HG03196 (cell line): ENCODE results near the gene ZBTB6.
A peak's percentile ranks its signal among the peaks of the same experiment; 100 is the strongest.

Experiments
- ATAC-seq: cut with Tn5 transposase; IDR thresholded peaks from one replicate; pipeline ENCODE4 v1.9.1; 2021; ENCODE audit not compliant: unreplicated experiment

Gene ZBTB6, protein sequence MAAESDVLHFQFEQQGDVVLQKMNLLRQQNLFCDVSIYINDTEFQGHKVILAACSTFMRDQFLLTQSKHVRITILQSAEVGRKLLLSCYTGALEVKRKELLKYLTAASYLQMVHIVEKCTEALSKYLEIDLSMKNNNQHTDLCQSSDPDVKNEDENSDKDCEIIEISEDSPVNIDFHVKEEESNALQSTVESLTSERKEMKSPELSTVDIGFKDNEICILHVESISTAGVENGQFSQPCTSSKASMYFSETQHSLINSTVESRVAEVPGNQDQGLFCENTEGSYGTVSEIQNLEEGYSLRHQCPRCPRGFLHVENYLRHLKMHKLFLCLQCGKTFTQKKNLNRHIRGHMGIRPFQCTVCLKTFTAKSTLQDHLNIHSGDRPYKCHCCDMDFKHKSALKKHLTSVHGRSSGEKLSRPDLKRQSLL

DNA sequence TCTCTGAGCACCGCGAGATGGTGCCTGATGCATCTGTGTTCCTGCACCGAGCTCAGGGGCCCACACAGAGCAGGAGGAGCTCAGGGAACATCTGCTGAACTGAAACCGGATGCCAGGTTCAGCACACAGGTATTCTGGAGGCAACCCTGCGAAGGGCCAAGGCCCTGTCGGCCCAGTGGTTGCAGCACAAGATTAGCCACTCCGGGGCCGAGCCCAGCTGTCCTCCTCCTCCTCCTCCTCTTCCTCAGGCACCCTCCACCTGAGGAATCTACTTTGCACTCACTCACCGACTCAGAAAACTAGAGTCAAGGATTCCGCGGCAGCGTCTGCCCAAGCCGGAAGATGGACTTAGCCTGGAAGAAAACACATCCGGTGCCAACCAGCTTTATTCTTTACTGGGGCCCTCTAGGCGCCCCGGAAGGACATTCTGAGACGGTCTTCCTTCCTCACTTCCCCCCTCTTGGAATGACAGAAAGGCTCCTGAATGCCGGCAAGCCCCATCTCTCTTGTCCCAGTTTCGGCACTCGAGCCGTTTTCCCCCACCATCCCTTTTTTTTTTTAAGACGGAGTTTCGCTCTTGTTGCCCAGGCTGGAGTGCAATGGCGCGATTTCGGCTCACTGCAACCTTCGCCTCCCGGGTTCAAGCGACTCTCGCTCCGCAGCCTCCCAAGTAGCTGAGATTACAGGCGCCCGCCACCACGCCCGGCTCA is at the start of gene ZBTB6:
Gene ZBTB6 (minus strand): TSS at position 360 of the 710 bp plus-strand sequence. CDS start 1,251 bp downstream, outside the sequence.
- ATAC-seq = peak; percentile 96

DNA sequence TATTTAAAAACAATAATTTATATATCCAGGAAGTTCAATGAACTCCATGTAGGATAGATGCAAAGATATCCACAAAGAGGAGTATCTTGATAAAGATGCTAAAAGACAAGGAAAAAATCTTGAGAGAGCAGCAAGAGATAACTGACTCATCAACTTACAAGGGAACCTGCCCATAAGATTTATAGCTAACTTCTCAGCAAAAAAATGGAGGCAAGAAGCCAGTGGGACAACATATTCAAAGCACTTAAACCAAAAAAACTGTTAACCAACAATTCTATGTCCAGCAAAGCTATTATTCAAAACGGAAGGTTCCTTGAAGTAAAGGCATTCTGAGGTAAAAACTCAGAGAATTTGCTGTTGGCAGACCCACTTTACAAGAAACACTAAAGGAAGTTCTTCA is 48.0 kb upstream of the ZBTB6 start:
- no peak for ATAC-seq

DNA sequence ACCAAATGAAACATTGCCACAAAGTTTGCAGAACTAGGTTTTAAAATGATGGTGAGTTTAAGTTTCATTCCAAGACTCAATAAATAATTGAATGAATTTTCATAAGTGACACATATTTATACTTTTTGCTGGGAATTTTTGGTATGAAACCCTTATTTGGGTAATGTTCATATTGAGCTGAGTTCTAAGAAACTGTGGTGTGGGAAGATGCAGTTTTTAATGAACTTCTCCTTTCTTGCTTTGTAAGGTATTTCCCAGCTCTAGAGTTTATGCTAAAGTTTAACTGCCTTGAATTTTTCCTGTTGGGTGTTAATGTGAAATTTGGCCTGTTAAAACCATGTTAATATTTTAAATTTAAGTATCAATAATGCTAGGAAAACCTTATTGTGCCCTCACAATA is 42.8 kb upstream of the ZBTB6 start:
- no peak for ATAC-seq

DNA sequence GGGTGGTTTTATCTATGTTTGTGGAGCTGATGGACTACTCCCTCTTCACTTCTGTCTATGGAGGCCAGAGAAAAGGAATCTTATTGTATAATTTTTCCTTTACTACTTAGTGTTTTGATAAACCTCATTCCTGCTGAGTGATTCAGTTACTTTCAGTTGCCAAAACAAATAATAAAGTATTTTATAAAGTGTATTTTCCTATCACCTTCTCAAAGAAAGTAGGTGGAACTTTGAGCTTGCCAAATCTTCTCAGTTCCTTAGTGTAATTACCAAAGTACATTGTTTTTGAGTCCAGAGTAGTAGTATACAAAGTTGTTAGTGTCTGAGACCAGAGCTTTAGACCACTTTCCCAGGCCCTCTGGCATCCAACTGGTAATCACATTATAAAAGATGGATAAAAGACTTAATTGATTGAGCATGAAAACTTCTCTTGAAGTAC is 41.1 kb upstream of the ZBTB6 start:
- no peak for ATAC-seq

DNA sequence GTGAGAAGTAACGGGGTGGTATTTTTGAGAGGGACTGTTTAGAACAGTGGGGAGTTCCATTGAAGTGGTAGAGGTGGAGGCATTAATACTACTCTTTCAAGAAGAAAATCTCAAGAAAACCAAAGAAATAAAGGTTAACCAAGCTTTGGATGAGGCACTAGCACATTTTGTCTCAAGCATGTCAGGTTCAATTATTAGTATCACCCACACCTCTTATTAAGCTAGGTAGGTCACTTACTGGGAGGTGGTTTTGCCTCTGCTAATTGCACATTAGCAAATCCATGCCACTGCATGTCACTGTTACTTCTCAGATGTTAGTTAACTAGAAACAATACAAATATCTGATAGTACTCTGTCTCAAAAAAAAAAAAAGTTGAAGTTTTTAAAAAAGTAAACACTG is 37.9 kb upstream of the ZBTB6 start:
- ATAC-seq = no peak

DNA sequence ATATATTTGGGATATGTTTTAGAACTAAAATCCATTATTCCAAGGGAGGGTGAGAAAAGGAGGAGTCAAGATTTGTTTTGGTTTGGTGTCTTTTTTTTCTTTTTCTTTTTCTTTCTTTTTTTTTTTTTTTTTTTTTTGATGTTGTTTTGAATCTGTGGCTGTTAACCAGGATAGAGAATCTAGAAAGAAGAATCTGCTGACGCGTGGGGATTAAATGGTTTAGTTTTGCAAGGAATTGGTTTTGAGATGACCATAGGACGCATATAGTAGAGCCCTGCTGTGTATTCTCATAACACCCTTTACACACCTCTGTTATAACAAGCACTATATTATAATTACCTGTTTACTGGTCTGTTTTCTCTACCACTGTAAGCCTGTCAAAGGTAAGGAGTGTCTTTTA is 37.1 kb upstream of the ZBTB6 start:
- ATAC-seq = no peak

DNA sequence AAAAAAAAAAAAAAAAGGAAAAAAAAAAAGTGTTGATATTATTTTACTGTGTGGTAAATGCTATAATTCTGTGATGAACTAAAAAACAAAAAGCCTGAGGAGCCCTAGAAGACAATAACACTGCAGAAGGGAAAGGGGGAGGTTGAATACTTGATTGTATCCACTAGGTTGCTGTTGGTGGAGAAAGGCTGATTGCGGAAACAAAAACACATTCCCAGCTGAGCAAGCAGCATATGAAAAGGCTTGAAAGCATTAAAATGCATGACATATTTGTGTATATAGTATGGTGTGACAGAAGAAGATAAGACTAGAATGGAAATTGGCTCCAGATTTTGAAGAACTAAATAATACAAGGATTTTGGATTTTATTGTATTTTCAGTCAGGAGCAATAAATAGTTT is 36.6 kb upstream of the ZBTB6 start:
- no peak for ATAC-seq

DNA sequence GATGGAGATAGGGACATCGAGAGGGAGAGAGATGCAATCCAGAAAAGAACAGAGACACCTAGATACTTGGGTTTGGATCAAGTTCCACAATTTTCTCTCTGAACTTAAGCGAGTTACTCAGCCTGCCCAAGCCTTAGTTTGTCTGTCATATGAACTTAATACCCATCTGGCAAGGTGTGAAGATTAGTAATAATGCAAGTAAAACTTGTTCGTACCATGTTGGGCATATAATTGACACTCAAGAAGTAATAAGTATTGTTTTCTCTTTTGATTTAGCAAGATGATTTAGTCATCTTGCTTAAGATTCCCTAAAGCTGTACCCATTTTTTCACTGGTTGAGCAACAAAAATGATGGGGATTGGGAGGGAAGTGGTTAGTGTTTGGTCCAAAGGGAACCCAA is 35.2 kb upstream of the ZBTB6 start:
- ATAC-seq = peak; percentile 54

DNA sequence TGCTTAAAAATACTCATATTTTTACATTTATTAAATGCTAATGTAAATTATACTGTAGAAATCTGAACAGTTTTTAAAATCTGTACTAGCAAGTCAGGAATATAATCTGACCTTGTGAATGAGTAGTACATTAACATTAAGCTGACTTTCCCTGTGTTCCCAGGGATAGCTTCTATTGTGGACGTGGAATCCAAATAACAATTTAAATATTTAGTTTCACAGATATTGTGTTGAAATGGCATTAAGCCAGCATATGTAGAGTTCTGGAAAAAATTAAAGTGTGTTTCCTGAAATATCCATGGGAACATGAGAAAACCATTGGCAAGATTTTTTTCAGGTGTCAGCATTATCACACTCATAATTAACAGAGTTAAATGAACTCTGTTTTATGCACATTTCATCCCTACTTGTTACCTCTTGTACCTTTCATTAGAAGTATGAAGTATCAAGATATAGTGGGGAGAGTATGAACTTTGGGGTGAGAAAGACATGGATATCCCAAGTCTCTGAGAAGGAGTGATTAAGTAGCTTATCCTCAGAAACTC is 33.4 kb upstream of the ZBTB6 start:
- ATAC-seq = no peak

DNA sequence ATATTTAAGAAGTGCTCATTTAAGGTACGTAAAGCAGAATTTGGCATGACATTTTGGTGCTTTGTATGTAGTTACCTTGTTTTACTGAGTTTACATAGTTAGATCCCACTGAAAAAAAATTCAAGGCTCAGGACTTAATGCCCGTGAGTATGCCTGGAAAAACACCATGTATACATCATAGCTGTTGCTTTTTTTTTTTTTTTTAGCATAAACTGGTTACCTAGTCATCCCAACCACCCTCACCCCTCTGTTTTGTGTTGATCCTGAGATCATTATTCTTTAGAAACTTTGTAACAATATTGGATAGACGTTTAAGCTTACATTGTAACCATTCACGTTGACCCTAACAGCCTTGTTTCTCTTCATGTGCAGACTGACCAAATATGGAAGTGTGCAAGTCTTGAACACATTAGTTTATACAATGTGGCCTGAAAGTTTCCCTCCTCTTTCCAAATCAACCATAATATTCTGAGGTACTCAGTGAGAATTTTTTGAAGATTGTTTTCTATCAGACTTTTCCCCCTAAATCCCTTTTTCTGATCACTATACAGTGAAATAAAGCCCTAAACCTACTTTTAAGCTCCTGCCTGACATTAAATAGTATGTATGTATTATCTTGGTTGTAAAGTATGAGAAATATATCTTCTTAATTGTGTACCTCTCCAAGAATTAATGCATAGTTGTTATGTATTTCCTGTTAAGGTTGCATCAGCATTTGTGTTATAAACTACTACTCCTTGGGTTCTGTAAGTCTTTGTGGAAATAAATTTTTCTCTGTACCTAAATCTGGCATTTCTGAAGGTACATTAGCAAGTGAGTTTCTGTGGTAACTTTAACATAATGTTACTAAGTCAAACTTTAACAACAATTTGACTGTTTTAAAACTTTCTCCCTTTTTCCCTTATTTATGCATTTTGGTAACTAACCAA is 32.1 kb upstream of the ZBTB6 start:
- ATAC-seq = no peak

DNA sequence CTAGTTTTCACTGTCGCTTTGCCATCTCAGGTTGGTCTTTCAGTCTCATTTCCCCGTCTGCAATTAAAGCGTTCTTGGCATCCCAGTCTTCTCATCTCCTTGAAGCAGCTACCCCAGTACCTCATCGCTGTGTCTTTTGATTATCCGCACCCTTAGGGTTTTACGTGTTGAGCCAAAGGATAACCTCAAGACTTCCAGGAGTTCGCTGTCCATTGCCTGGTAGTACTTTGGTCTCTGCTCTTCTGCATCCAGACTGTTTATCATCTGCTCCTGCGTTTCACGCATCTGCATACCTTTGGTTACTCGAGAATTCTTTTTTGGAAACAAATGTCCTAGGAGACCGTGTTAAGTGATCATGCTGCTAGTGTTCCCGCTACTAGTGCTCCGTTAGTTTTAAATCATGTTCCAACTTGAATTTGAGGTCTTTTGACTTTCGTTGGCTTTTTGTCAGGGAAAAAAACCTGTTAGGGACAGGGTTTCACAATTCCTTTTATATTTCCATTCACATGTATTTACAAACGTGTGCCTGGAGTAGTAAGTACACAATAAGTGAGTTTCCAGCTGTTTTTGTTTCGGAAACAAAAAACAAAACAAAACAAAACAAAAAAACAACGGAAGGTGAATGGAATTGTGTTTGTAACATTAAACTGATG is 28.6 kb upstream of the ZBTB6 start:
- ATAC-seq = peak; percentile 5

DNA sequence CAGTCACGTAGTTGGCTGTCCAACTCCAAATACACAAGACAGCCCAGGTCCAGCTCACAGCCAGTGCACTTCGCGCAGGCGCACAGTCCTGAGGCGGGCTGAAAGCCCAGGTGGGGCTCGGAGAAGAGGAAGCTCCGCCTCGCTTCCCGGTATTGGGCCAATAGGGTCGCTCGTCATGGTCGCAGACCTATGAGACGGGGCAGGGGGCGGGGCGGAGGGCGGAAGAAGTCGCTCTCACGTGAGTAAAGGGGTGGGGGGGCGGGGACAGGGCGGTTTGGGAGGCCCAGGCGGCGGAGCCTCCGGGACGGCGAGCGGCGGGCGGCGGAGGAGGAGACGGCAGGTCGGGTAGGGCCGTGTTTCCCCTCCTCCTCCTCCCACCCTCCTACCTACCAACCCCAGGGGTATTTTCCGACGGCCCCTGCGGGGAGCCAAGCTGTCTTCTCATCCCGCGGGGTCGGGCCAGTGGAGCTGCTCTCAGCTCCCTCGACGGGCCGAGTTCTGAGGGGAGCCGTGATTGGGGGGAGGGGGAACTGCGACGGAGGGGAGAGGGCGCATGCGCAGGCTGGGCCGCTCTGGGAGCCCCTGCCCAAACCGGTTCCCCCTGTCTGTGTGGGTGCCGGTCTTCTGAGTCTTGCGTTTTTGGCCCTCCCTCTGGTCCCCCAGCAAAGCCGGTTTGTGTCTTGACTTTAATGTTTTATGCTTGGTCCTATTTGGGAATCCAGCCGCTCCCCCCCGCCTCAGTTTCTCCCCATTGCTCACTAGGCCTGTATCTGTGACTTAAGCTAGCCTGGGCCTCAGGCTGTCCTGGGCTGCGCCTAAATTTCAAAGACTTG is 27.8 kb upstream of the ZBTB6 start, which contains the start of gene RABGAP1:
Gene RABGAP1 (plus strand): TSS at position 272 of the 833 bp plus-strand sequence. CDS start 16,040 bp downstream, outside the sequence.
- ATAC-seq = peak; percentile 95

DNA sequence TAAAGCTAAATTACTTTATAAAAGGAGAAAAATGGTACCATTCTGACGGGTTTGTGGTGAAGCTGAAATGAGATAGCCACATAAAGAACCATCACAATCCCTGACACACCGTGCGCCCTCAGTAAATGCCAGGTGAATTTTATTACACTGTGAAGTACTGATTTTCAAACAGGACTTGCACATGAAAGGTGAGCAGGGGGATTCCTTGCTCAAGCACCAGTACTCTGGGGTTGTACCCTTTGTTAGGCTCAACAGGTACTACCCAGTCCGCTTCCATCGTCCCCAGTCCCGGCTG is 27.3 kb upstream of the ZBTB6 start:
- ATAC-seq = no peak

DNA sequence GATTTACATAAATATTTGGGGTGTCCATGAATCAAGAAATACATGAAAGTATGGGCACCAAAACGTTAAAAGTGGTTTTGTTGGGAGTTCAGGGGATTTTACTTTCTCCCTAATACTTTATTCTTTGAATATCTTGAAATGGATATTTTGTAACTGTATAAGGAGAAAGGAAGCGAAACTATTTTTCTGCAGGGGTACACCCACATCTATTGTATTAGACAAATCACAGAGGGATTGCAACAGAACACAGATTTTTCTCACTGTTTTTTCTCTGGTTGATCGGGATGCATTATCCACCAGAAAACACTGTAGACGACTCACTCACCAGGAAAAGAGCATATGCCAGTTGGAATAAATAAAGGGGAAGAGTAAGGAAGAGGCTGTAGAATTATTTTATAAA is 26.5 kb upstream of the ZBTB6 start:
- no peak for ATAC-seq

DNA sequence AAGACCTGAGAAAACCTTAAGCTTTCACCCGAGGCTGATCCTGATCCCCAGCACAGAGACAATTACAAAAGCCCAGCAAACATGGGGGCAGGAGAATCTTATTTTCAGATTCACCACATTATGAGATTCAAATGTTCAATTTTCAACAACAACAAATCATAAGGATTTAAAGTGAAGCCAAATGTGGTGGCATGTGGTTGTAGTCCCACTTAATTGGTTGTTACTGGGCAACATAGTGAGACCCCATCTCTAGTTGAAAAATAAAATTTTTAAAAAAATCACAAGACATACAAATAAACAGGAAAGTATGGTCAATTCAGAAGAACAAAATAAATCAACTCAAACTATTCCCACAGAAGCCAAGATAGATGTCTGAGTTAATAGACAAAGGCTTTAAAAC is 23.8 kb upstream of the ZBTB6 start:
- ATAC-seq = no peak

DNA sequence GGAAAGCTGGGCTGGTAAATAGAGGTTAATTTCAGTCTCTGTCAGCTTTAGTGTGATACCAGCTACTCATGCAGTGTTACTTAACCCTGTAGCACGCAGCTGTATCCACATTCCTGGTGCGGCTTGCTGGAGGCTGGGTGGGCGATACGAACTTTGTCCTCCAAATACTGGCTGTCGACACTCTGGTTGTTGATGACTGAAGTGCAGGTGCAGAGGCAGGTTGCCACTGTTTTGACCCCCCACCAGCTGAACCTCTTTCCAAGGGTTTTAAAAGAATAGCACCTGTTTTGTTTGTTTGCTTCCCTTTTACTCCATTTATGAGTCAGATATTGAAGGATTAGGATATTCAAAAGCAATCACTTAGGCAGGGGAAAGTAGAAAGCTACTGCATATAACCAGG is 23.3 kb upstream of the ZBTB6 start:
- no peak for ATAC-seq

DNA sequence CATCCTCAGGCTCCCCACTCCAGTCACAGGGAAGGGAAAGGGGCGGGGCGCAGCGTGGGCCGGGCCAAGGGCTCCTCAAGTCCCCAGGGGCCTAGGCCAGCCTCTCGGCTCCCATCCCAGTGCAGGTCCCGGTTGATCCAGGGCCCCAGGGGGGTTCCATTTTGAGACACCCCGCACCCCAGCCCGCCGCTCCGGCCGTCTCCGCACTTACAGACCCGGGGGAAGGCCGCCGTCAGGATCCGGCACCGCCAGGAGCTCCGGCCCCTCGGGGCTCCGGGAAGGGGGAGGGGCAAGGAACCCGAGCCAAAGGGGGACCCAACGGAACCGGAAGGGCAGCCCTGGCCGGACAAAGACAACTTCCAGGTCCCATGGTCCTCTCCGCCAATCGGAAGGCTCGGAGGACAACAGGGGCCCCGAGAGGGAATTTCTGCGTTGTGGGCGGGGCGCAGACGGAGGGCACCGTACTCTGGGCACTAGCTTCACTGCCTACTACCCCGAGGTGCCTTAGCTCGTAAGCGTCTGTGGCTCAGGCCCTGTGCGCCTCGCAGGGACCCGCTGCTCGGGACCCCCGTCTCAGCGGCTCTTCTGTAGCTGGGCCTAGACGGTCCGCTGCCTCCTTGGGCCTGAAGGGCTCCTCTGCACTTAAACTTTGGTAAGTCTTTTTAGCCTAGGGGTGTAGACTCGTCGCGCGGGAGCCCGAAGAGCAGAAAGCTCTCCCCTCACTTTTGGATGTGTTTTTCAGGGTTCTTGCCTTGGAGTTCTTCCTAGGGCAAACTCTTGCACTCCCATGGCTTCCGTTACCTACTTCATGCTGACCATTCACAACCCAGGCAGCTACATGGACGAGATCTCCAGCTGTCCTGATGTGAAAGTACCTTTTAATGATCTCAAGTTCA is 18.4 kb upstream of the ZBTB6 start, which contains the start of gene ZBTB26:
Gene ZBTB26 (minus strand): TSS at position 287 of the 896 bp plus-strand sequence. CDS start 11,578 bp downstream, outside the sequence.
- peak; percentile 96 for ATAC-seq

DNA sequence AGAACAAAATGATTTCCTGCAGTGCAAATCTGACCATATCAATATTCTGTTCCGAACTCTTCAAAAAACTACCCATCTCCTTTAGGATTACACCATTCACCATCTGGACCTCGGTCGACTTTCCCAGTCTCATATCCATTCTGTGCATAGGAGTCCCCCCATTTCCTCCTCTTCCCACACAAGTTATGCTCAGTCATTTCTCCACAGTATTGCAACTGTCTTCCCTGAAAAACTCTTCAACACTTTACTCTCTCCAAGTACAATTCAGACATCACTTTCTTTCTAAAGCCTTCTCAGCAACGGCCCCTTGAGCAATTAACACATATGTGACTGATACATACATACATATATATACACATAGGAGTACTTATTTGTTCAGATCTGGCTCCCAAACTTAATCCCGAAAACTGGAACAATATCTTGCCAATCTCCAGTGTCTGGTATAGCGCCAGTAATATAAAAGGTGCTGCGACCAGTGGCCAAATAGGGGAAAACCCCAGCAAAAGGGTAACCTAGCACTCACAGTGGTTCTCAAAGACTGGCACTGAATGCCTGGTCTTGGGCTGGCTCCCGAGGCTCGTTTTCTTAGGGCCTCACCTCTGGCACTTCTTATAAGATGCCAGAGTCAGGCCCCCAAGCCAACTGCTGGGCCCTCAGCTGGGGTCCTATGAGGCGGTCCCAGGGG is 17.6 kb upstream of the ZBTB6 start:
- no peak for ATAC-seq
